Muscle of back (tissue), 11 donors: Measurements from ENCODE around the gene LHX4. TPM values are rescaled to one million over a fixed set of nuclear protein-coding genes. Genes with fewer than 3 reads are reported as not detected.

ENCODE experiments used
- DNase-seq, 3 donors: peaks; one replicate each; pipeline versions ENCODE4 v3.0.0 to v3.0.0-alpha.2; 2013
- polyA plus RNA-seq, 10 donors: library from polyadenylated mRNA; unstranded; fragments of 120-200 nt; gene quantifications; one replicate each; pipeline ENCODE4 v1.2.1, GENCODE V29; 2013; ENCODE audit not compliant: insufficient read length in 10 of 10

LHX4 gene
- polyA plus RNA-seq, 10 donors, result 0.47 to 2.3 (median 1.2) TPM

DNA sequence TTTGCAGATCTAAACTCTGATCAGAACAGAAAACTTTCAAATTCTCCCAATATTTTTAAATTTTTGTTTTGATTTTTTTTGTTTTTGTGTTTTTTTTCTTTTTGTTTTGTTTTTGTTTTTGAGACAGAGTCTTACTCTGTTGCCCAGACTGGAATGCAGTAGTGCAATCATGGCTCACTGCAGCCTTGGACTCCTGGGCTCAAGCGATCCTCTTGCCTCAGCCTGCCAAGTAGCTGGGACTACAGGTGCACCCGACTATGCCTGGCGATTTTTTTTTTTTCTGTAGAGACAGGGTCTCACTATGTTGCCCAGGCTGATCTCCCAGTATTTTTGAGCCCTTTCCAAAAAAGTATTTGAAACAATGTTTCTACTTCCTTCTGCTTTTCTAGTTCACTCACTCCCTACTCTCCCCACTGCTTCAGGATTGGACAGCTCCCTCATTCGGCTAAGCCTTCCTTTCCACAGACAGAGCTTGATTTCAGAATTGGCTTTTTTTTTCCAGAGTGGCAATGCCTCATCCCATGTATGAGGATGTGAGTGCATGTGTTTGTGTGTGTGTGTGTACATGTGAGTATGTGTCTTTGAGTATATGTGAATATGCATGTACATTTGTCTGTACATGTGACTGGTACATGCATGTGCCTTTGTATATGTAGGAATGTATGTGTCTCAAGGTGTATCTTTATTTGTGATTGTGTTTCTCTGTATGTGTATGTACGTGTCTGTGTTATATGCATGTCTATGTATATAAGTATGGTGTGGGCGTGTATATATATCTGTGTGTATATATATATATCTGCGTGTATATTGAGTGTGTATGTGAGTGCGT, 11.9 kb downstream of the LHX4 start:
- peak in 1 of 3 donors; percentile 27 for DNase-seq

DNA sequence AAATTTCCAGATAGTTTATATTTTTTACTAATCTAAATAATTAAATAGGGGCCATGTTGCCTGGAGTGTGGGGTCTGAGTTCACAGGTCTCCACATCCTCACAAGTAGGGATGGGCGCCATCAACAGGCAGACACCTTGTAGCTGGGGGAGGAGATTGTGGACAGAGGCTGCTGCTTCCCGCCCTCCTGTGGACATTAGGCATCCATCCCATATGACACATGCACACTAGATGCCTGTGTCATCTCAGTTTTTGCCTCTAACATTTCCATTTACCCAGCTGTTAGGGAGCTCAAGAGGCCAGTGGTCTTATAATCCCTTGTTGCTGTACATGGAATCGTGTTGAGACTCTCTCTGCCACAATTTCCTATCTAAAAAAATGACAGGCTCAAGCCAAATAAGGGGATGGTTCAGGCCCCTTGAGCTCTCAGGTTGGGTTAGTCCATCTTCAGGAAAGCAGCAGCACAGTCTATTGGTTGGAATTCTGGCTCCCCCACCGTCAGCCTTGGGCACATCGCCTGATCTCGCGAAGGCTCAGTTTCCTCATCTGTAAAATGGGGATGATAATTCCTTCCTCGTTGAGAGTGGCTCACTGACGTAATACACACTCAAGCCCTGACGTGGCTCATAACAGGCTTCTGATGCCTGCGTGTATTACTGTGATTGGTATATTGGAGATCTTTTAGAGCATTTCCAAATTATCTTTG, 13.6 kb downstream of the LHX4 start:
- DNase-seq, result no peak

DNA sequence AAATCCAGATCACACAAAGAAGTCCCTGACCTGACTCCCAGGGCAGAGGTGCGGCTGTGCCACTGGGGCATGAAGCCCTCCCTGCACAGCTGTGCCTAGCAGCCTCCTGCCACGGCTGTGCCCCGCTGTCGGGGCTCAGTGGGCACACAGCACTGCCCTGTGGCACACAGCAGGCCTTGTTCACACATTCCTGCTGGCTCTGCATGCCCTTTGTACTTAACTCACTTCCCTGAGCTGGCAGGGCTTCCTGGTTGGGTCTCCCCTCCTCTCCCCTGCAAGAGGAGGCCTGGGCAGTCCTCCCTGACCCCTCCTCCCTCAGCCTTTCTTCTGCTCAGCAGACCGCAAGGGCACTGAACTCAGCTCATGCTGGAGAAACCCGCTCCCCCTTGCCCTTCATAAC, 14.8 kb downstream of the LHX4 start:
- DNase-seq, result no peak

DNA sequence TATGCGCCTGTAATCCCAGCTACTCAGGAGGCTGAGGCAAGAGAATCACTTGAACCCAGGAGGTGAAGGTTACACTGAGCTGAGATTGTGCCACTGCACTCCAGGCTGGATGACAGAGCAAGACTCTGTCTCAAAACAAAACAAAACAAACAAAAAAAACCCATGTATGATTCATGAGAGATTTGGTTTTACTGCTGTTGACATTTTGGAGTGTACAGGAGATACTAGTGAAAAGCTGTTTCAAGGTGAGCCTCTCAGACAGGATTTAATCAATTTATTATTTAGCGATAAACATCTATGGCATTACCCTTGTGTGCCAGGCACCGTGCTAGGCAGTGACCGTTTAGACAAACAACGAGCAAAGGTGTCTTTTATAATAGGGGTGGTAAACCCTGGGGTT, 16.5 kb downstream of the LHX4 start:
- DNase-seq, result no peak

DNA sequence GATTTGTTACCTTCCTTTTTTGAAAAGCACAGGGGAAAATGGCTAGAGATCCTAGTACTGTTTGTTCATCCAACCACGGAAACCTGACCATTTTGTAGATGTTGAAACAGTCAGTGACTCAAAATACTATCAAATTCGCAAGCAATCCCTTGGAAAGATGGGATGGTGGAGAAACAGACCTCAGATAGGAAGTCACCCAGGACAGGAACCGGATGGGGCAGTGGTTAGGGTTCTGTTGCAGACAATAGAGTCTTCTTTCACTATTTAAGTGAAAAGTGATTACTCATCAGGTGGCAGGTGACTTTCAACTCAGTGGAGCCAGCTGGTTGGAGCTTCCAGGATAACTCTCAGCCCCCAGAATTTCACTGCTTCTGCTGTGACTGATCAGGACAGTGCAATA, 17.0 kb downstream of the LHX4 start:
- DNase-seq, result no peak

DNA sequence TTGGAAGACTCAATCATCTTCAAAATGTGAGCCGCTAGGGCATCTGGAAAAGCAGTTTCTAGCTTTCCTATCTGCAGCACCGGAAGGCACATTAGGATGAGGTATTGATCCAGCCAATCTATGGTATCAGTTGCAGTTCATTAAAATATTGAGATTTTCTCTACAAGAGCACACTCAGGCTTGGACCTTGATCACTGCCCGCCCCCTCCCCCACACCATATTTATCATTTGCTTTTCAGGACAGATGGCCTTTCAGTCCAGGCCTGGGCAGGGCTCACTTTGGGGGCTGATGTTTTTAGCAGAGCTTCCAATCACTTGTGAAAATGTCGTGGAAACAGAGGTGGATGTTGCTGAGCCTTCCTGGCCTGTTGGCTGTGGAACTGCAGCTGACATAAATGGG, 17.5 kb downstream of the LHX4 start:
- DNase-seq, result no peak

DNA sequence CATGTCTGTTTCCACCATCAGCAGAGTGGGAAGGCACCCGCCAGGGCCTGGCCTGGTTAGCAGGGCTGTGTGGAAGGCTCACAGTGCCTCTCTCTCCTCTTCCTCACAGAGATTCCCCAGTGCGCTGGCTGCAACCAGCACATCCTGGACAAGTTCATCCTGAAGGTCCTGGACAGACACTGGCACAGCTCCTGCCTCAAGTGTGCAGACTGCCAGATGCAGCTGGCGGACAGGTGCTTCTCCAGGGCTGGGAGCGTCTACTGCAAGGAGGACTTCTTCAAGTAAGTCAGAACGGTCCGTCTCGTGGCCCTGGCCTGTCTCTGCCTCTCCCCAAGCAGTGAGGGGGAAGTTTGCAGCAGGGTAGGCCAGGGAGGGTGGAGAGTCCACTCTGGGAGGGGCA, 18.1 kb downstream of the LHX4 start:
- DNase-seq, result no peak

DNA sequence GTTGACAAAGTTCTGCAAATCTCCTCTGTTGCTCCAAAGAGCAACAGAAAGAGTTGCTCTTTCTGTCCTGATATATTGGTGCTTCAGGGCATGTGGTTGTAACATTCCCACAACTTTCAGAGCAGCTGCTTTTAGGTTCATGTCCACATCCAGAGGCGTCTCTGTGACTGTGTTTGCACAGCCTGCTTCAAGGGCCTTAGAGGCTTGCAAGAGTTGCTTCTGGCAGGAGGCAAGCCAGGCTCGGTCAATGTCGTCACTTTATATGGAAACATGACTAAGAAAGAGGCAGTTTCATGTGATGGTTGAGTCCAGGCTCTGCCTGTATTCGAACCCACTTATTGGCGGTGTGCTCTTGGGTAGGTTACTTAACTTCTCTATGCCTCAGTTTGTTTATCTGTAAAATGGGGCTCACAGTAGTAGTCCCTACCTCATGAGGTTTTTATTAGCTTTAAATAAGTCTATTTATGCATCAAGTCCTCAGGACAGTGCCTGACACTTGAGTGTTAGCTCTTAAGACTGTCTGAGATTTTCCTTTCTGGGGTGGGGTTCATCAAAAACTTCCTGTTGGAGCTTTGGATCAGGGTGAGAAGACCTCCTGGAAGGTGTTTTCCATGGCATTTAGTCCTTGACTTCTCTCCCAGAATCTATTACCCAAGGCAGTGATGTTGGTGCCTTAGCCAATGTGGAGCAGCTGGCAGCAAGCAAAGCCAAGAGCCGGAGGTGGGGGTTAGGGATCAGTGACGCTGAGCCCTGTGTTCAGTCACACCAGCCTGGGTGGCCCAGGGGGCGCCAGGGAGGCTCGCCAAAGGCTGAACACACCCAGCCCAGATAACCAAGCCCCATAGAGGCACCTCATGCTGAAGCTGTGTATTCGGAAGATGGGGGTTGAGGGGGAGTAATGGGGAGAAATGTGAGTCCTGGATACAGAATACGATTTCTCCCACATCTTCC, 18.9 kb downstream of the LHX4 start:
- DNase-seq, result peak in 1 of 3 donors; percentile 26

DNA sequence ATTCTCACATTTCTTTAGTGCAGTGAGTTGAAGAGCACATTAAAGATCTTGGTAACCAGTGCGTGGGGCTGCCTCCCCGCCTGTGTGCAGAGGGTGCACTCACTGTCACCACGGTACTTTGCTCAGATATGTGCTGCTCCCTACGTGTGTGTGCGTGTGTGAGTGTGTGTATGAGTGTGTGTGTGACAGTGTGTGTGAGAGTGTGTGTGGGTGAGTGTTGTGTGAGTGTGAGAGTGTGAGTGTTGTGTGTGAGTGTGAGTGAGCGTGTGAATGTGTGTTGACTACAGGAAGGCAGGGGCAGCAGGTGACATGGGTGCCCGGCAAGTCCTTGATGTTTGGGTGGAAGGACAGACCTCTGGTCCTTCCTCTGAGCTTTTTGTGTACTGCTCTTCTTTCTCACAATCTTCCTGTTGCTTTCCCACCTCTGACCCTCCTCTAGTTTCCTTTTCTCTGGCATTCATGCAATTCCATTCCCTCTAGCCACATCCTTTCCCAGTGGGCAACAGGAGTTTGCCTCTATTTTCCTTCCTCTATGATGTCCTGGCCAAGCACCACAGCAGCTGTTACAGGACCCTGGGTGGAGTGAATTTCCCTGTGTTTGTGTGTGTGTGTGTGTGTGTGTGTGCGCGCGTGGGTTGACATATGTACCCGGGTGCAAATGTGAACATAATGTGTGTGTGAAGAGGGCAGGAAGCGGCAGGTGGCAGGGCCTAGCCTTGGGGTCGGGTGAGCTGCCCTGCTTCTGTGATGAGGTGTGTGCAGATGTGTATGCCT, 19.8 kb downstream of the LHX4 start:
- no peak for DNase-seq

DNA sequence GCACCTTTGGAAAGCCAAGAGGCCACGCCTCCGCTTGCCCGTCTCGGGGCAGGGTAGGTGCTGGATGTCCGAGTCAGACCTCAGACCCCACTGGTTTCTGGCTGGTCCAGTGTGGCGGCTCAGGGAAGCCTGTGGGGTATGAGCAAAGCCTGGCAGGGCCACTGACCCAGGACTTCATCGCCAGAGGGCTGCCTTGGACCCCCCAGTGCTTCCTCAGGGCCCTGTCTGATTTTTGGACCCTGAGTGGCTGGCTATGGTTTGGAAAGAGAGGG, 20.4 kb downstream of the LHX4 start:
- DNase-seq, result no peak

DNA sequence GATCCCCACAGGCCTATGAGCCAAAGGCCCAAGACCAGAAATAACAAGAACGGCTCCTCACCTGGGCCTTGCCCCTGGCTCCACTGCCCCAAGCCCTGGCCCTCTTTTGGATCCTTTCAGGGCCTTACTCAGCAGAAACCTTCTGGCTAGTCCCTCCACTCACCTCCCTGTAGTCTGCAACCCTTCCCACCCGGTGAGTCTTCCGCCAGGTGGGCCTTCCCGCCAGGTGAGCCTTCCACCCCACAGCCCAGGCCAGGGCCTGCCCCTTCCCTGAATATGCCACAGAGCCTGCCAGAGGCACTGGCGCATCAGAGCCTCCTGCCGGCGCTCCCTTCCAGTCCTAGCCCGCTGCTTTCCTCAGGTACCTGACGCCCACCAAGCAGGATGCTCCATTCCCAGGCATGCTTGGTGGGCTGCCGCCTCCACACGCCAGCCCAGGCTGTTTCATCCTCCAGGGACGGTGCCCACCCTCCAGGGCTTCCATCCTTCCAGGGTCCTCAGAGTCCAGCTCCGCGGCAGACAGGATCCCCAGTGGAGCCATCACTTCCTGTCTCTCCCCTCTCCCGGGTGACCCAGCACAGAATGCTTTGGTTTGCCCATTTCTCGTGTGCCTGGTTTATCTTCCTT, 20.9 kb downstream of the LHX4 start:
- DNase-seq, result no peak

DNA sequence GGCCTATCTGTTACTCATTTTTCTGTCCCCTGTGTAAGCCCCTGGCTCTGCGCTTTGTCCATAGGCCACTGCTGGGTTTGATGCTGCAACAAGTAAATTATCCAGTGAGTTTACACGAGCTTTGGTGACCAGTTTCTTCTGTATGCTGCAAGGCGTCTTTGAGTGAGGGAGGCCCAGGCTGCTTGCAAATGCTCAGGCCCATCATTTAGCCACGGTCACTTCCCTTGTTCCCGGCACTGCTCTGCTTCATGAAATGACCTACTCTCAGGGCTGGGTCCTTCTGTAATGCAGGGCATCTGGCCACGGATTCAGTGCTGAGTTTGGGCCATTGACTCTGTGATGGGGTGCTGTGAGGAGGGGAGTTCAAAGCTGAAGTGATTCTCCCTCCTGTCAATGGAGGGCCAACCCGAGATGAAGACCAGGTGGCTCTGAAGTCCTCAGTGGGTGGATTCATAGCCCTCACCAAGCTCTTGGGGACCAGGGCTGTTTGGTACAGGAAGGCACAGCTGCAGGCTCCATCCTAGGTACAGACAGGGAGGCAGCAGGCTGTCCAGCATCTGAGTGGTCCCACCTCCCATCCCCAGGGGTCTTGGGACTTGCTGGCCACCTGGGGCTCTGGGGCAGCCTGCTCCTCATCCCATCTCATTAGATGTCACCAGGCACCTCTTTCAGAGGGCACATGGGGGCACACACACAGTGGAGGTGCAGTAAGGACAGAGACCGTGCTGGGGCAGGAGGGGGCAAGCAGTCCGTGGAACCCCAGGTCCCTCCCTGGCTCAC, 21.7 kb downstream of the LHX4 start:
- no peak for DNase-seq

DNA sequence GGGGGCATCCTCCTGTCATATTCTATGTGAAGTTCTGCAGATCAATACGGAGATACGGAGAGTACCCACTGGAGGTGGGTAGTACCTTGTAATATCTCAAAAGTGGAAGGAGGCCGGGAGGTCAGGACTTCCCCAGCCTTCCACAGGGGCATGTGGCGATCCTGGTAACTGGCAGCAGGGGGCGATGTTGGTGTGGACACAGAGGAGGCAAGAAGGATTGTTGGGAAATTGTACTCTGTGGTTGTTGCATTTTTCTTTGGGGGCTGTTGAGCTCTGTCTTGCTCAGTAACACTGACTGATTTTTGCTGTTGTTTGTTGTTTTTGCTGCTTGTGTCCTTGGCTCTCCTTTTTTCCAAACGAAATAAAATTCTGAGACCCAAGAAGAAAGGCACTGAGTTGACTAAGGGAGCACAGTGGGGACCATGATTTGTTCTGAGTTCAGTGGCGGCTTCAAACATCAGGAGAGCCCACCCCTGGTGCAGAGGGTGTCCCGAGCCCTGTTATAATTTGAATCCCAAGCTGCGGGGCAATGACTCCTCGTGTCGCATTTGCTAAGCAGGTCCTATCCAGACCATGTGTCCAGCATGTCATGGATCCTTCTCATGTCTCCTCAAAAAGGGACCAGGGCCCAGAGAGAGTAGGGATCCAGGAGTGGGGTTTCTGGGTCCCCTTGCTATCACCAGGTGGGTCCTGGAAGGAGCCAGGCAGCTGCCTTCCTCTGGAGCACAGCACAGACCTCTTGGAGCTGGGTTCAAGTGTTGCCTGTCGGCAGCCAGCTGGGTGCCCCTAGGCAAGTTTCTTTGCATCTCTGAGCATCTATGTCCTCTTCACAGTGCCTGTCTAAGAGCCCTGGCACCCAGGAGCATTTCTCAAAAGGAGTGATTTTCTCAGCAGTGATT, 22.8 kb downstream of the LHX4 start:
- peak in 1 of 3 donors; percentile 58 for DNase-seq

DNA sequence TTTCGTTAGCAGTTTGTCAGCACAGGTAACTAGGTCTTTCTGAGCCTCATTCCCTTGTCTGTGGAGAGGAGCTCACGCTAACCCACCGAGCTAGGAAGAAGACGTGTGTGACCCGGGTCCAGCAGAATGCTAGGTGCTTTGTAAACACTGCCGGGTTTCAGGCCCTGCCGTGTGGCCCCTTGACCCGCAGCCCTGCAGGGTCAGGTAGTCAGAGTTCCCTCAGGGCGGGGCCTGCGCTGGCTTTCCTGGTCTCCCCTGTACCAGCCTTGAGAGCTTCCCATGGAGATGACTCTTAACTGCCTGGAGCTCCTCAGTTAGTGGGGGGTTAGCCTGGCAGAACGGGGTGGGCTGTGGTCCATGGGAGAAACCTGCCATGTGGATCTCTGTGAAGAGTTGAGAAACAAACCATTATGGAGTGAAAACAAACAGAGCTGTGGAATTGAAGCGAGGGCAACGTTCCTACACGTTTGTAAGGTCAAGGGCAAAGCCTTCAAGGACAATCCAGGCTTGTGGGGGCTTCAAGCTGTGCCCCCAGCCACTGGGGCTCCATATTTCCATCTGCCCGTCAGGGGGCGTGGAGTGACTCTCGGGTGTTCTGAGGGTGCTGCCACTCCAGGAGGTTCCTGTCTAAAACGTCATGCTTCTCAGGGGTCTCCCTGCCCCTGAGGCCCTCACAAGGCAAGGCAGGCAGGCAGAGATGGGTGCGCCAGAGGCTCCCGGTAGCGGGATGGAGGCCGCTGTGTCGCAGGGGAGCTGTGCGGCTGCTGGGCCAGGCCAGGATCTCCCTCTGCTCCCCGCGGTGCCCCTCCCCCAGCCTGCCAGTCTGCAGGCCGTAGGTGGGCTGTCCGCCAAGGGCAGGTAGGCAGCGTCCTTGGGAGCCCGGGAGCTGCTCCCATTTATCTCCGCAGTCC, 23.8 kb downstream of the LHX4 start:
- DNase-seq, result no peak

DNA sequence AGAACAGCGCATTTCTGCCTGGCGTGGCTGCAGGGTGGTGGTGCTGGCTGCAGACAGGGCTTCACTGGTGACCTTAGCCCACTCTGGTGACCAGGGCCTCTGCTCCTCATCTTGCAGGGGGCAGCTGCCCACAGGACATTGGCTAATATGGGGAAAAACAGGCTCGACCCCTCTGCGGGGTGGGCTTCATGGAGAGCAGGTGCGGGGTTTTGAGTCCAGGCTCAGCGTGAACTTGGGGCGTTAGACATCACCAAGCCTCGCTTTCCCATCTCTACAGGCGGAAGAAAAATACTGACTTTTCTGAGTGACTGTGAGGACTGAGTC, 24.4 kb downstream of the LHX4 start:
- DNase-seq, result no peak

DNA sequence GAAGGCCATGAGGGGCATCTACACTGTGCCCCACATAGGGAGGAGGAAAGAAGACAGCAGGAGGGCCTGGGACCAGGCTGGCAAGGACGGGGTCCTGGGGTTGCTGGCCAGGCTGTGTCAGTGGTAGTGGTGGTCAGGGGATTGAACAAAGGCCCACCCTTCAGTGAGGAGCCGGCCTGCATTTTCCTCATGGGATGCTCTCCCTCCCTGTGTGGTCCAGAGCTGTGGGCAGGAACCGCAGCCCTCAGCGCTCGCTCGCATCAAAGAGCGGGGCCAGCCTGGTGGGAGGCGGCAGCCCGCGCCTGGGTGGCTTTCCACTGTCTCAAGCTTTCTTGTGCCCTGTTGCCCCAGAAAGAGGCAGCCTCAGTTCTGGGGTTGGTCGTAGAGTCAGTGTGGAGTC, 24.8 kb downstream of the LHX4 start:
- no peak for DNase-seq

DNA sequence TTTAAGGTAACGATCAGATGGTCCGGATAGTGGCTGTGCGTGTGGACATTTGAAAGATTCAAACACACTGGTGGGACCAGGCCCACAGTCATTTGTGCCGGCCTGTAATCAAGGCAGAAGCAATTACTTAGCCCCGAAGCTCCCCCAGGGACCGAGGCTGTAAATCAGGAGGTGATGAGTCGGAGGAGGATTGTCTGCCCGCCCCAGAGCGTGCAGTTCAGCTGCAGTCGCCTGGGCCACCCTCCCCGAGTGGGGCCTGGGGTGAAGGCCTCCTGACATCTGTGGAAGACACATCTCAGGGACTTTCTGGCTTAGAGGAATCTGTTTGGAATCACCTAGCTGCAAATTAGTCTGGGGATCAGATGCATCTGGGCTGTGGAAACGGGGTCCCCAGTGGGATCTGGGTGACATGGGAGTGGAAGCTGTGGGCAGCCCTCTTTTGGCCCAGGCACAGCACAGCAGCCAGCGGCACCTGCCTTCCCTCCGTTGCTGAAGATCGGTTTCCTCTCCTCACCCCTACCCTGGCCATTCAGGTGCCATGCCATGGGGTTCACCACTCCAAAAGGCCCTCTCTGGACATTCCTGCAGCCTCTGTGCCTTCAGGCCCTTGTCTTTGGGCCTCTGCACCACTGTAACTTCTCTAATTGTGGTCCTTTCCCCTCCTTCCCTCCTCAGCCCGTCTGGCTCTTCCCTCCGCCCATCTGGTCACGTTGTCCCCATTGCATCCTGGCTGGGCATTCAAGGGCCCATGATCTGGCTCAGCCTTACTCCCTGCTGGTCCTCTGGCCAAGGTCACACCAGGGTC, 25.7 kb downstream of the LHX4 start:
- no peak for DNase-seq
